Coronary artery (tissue), 2 donors: ENCODE measurements around the gene PTPRD.

Source experiments
- DNase-seq: peaks from one replicate; pipeline ENCODE4 v3.0.0-alpha.2; 2017; ENCODE audit warnings: low spot score
- H3K27ac ChIP-seq, 2 donors: fragments of 200-600 bp; sonication (generic); one replicate each; pipeline ENCODE4 v1.5.1; 2016 to 2019
- H3K4me3 ChIP-seq: fragments of 200-600 bp; sonication (generic); 2 replicates; pipeline ENCODE4 v1.5.1; 2016; ENCODE audit warnings: mild to moderate bottlenecking, moderate library complexity
- CTCF ChIP-seq: fragments of 200-600 bp; sonication (generic); IDR thresholded peaks from one replicate; pipeline ENCODE4 v1.5.1; 2019; ENCODE audit warnings: antibody characterized with exemption

The PTPRD gene

GRCh38 chr9:10172476-10172875 is 440.3 kb downstream of the PTPRD start:
- no peak for TF ChIP-seq CTCF
- Histone ChIP-seq H3K27ac (no peak overlapping the region), H3K4me3 (no peak overlapping the region)
- DNase-seq, result no peak

- no peak for TF ChIP-seq CTCF
- DNase-seq, result no peak
- Histone ChIP-seq H3K4me3 (no peak overlapping the region), H3K27ac (no peak overlapping the region)
Observed at GRCh38 chr9:10168241-10168640, 444.6 kb downstream of the PTPRD start.

- Histone ChIP-seq H3K4me3 (no peak overlapping the region), H3K27ac (no peak overlapping the region)
- no peak for TF ChIP-seq CTCF
- DNase-seq, result no peak
Observed at GRCh38 chr9:10148796-10149195, 464.0 kb downstream of the PTPRD start.

- no peak for DNase-seq
- H3K27ac ChIP-seq, result no peak overlapping the region
- TF ChIP-seq CTCF, result no peak
Observed at GRCh38 chr9:10146517-10147331, 466.1 kb downstream of the PTPRD start.

GRCh38 chr9:10144355-10144754 is 468.4 kb downstream of the PTPRD start:
- no peak for DNase-seq
- Histone ChIP-seq H3K4me3 (no peak overlapping the region), H3K27ac (no peak overlapping the region)
- TF ChIP-seq CTCF, result no peak

More at GRCh38 chr9:10146517-10147331, 466.1 kb downstream of the PTPRD start:
- no peak overlapping the region for H3K4me3 ChIP-seq

GRCh38 chr9:10135553-10135952 is 477.2 kb downstream of the PTPRD start:
- H3K4me3 ChIP-seq, result no peak overlapping the region
- no peak overlapping the region for H3K27ac ChIP-seq
- TF ChIP-seq CTCF, result no peak
- no peak for DNase-seq

- TF ChIP-seq CTCF, result no peak
- DNase-seq, result no peak
- Histone ChIP-seq H3K4me3 (no peak overlapping the region), H3K27ac (no peak overlapping the region)
Observed at GRCh38 chr9:10134266-10134665, 478.5 kb downstream of the PTPRD start.
